T-helper 1 cell treated with Interleukin-12 subunit alpha and Interleukin-12 subunit beta and Interleukin-4 antibody, amounts not matched to agents 30 μg/mL and 1 μg/mL, for 36 hours (primary cell): ENCODE results near the gene EXOC4.

ENCODE experiments used
- H3K27ac Mint-ChIP-seq: one replicate; pipeline ENCODE4 v1.8.0; 2021; ENCODE audit warnings: mild to moderate bottlenecking, mixed read lengths
- H3K27me3 Mint-ChIP-seq: one replicate; pipeline ENCODE4 v1.8.0; 2021; ENCODE audit warnings: low read depth, mixed read lengths
- H3K36me3 Mint-ChIP-seq: one replicate; pipeline ENCODE4 v1.8.0; 2021; ENCODE audit warnings: low read depth, mixed read lengths
- H3K4me1 Mint-ChIP-seq: one replicate; pipeline ENCODE4 v1.8.0; 2021; ENCODE audit warnings: low read depth, mixed read lengths
- H3K4me3 Mint-ChIP-seq: one replicate; pipeline ENCODE4 v1.8.0; 2021; ENCODE audit warnings: mild to moderate bottlenecking, moderate library complexity, mixed read lengths
- H3K9me3 Mint-ChIP-seq: one replicate; pipeline ENCODE4 v1.8.0; 2021; ENCODE audit warnings: mixed read lengths

The EXOC4 gene

DNA sequence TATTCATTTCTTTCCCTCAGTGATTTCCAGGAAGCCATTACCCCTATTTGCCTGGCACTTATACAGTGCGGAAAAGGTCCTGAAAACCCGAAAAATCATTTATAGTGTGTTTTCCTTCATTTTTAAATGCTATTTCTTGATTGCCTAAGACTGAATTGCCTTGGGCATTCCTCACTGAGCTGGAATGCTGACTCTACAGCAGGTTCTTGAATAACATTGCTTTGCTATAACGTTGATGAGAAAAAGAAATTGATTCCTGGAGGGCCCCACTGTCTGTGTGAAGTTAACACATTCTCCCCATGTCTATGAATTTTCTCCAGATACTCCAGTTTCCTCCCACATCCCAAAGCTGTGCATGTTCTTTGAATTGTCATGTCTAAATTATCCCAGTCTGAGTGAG, 308.5 kb downstream of the EXOC4 start:
- Mint-ChIP-seq H3K27me3 (no peaks in the 10 kb centered on the region), H3K9me3 (no peaks in the 10 kb centered on the region), H3K36me3 (no peaks in the 10 kb centered on the region), H3K4me3 (no peak overlapping the region), H3K4me1 (no peaks in the 10 kb centered on the region), H3K27ac (no peak overlapping the region)

DNA sequence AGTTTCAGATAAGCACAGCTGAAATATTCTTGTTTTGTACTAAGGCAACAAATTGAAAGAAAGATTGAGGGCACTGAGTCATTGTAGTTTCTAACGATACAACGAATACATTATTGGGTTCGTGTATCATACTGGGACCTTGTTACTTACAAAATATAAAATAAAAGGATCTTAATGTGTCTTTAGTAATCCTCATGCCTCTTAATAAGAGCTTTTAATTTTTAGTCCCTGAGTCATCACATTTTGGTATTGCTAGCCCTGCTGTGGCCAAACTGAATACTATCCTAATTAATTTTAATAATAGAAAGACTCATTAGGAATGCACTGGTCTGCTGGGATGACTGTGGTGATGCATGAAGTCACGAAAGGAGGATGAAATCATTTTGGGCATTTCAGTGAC, 309.7 kb downstream of the EXOC4 start:
- H3K27me3 Mint-ChIP-seq, result no peaks in the 10 kb centered on the region
- no peaks in the 10 kb centered on the region for H3K4me1 Mint-ChIP-seq
- no peaks in the 10 kb centered on the region for H3K9me3 Mint-ChIP-seq
- H3K27ac Mint-ChIP-seq, result no peak overlapping the region
- no peak overlapping the region for H3K4me3 Mint-ChIP-seq
- H3K36me3 Mint-ChIP-seq, result no peaks in the 10 kb centered on the region

DNA sequence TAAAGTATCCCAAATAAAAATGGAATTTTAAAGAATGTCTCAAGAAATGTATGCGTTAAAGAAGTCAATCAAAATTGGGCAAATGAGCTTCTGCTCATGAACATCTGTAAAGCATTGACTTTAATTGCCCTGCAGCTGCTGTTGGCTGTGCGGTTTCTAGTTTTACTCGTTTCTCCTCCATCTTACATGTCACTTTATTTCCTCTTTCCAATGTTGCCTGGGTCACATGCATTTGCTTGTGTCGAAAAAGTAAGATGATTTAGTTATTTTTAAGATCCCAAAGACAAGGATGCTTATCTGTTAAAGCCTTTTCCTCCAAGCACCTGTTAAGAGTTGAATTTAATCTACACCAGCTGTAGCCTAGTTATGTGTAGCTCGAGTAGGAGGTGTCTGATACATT, 310.4 kb downstream of the EXOC4 start:
- Mint-ChIP-seq H3K4me3 (no peak overlapping the region), H3K27me3 (no peaks in the 10 kb centered on the region), H3K9me3 (no peaks in the 10 kb centered on the region), H3K27ac (no peak overlapping the region), H3K36me3 (no peaks in the 10 kb centered on the region), H3K4me1 (no peaks in the 10 kb centered on the region)

DNA sequence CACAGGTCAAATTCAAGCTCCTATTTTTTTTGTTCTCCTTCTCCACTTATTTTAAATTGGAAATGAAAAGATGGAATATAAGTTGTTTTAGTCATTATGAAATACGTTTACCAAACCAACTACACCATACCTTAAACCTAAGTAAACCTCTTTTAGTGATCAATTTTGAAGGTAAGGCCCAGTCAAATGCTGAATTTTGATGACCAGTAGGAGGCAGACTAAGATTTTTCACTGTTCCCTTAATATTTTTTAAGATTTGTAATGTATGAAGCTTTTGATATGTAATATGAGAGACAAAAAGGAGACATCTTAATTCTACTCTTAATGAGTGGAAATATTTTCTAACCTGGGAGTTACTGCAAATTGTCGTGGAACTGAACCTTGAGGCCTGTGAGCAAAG, 311.6 kb downstream of the EXOC4 start:
- H3K27ac Mint-ChIP-seq, result no peak overlapping the region
- no peaks in the 10 kb centered on the region for H3K27me3 Mint-ChIP-seq
- no peaks in the 10 kb centered on the region for H3K4me1 Mint-ChIP-seq
- H3K4me3 Mint-ChIP-seq, result no peak overlapping the region
- no peaks in the 10 kb centered on the region for H3K36me3 Mint-ChIP-seq
- H3K9me3 Mint-ChIP-seq, result no peaks in the 10 kb centered on the region

DNA sequence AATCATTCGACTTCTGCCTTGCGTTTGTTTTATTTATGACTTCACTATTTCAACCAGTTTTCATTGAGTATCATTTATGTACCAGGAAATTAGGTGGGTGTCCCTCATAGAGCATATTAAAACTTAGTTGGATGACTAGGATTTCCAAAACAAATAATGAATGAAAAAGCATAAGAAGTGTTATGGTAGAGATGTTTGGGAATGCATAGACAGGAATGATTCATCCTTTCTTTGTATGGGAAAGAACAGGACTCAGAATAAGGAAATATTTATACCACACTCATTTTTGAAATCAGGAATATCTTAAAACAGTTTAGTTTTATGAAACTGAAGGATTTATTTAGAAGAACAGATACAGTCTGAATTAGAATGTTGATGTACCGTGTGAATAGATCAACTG, 315.7 kb downstream of the EXOC4 start:
- H3K4me3 Mint-ChIP-seq, result no peak overlapping the region
- H3K27ac Mint-ChIP-seq, result no peak overlapping the region
- no peaks in the 10 kb centered on the region for H3K4me1 Mint-ChIP-seq
- H3K36me3 Mint-ChIP-seq, result no peaks in the 10 kb centered on the region
- H3K27me3 Mint-ChIP-seq, result no peaks in the 10 kb centered on the region
- no peaks in the 10 kb centered on the region for H3K9me3 Mint-ChIP-seq

DNA sequence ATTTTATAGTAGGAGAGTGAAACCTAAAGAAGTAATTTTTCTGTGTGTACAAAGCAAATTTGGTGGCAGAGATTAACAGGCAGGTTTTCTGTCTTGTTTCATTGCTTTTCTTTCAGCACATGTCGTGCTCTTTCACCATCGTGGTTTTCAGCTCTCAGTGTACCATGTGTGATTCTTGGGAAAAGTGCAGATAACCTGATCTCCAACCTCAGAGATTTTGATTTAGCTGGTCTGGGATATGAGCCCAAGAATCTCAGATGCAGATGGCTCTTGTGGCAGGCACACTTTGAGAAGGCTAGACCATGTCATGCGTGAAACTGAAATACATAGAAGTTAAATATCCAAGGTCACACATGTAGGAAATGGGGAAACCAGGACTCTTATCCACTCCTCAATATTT, 317.4 kb downstream of the EXOC4 start:
- H3K4me1 Mint-ChIP-seq, result no peaks in the 10 kb centered on the region
- H3K27me3 Mint-ChIP-seq, result no peaks in the 10 kb centered on the region
- no peak overlapping the region for H3K4me3 Mint-ChIP-seq
- H3K27ac Mint-ChIP-seq, result no peak overlapping the region
- no peaks in the 10 kb centered on the region for H3K36me3 Mint-ChIP-seq
- H3K9me3 Mint-ChIP-seq, result no peaks in the 10 kb centered on the region

DNA sequence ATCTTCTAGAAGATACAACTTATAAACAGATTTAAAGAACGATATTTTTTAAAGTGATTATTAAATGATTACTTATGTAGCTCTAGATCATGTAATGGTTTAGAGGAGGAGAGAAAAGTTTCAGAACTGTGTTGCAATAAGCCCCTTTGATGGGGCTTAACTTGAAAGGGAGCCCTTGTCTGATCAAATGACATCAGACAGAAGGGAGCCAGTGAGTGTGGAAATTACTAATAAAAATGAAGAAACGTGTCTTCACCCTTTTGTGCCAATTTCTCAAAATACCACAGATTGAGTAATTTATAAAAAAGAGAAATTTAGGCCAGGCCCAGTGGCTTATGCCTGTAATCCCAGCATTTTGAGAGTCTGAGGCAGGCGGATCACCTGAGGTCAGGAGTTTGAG, 318.2 kb downstream of the EXOC4 start:
- no peaks in the 10 kb centered on the region for H3K27me3 Mint-ChIP-seq
- no peaks in the 10 kb centered on the region for H3K9me3 Mint-ChIP-seq
- H3K4me1 Mint-ChIP-seq, result no peaks in the 10 kb centered on the region
- no peaks in the 10 kb centered on the region for H3K36me3 Mint-ChIP-seq
- no peak overlapping the region for H3K4me3 Mint-ChIP-seq
- H3K27ac Mint-ChIP-seq, result no peak overlapping the region

DNA sequence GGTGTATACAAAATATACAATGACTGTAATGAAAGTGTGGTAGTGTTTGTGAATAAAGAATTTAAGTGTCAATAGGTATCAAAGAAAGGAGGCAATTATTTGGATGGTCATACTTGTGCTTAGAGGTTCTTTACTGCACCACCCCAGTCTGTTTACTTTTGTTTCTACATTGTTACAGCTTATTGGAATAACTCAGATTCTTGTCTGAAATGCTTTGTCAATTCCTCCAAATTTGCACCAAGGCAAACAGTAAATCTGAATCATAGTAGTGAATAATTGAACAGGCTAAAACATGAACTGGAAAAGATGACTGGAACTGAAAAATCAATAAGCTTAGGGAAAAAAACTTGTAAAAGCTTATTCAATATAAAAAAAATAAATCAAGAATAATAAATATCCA, 319.2 kb downstream of the EXOC4 start:
- H3K36me3 Mint-ChIP-seq, result no peaks in the 10 kb centered on the region

DNA sequence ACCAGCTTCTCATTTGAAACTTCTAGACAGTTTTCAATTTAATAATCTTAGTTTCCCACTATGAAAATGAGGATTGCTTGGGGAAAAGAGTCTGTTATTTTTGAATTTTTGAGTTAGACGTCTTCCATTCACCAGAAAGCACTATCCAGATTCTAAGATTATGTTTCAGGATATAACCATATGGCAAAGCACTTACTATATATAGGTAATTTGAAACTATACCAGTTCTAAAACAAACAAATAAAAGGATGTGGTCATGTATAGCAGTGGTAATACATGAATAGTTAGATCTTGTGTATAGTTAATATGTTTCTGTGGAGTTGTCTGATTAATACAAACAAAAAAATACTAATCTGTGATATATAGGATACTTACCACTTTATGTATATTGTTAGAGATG, 320.0 kb downstream of the EXOC4 start:
- Mint-ChIP-seq H3K27me3 (no peaks in the 10 kb centered on the region), H3K36me3 (no peaks in the 10 kb centered on the region), H3K4me1 (no peaks in the 10 kb centered on the region), H3K9me3 (no peaks in the 10 kb centered on the region), H3K4me3 (no peak overlapping the region), H3K27ac (no peak overlapping the region)

More for the DNA sequence above, 319.2 kb downstream of the EXOC4 start:
- Mint-ChIP-seq H3K4me3 (no peak overlapping the region), H3K27me3 (no peaks in the 10 kb centered on the region), H3K27ac (no peak overlapping the region), H3K4me1 (no peaks in the 10 kb centered on the region), H3K9me3 (no peaks in the 10 kb centered on the region)

DNA sequence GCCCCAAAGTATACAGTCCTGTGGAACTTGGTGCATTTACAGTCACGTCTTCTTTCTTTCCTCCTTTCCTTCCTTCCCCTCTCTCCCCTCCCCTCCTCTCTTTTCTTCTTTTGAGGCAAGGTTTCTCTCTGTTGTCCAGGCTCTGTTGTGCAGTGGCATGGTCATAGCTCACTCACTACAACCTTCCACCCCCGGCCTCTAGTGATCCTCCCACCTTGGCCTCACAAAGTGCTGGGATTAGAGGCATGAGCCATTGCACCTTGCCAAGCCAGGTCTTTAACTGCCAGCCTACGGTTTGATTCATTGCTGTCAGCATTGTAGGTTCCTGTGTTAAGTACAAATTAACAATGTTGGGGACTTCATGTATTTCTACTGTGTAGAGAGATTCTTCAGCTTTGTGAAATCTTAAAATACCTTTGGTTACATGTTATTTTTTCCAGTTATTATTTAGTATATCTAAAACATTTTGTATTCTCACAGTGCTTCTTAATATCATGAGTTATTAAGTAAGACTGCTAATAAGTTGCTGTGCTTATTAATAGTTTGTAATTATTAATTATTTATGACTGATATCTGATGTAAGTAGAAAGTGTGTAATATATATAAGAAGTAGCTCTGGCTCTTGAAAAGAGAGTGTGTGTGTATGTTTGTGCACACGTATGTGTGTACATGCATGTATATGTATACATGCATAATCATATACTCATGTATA, 320.8 kb downstream of the EXOC4 start:
- no peaks in the 10 kb centered on the region for H3K9me3 Mint-ChIP-seq
- no peaks in the 10 kb centered on the region for H3K27me3 Mint-ChIP-seq
- no peak overlapping the region for H3K4me3 Mint-ChIP-seq
- H3K4me1 Mint-ChIP-seq, result no peaks in the 10 kb centered on the region
- H3K36me3 Mint-ChIP-seq, result no peaks in the 10 kb centered on the region
- H3K27ac Mint-ChIP-seq, result no peak overlapping the region

DNA sequence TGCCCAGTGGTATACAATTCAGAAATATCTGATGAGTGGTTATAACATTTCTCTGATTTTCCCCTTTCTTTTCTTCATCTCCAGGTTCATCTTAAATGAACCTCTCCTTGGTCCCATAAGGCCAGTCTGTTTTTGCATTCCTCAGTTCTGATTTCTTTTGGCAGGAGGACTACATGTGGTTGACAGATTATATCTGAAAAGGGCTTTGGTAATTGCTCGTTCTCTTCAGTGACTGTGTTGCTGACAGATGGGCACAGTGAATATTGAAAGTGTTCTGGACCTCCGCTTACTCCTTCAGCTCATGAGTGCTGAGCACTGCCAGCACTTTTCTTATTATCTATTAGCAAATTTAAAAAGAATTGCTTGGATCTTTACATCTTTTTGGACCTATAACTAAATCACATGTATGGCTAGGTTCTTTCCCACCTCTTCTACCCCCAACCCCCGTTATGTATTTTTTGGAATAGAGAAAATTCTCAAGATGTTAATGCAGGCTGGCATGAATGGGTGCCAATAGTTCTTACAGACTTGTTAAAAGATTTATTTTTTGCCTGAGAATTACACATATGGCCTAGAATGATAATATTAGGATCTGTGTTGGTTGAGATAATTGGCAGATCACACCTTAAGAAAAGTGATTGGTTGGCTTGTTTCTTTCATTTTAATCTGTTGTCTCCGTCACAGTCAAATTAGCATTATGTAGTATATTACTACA, 323.0 kb downstream of the EXOC4 start:
- peaks cover 2% of the 10 kb centered on the region for H3K36me3 Mint-ChIP-seq
- H3K9me3 Mint-ChIP-seq, result no peaks in the 10 kb centered on the region
- no peaks in the 10 kb centered on the region for H3K27me3 Mint-ChIP-seq
- H3K27ac Mint-ChIP-seq, result no peak overlapping the region
- H3K4me1 Mint-ChIP-seq, result no peaks in the 10 kb centered on the region
- H3K4me3 Mint-ChIP-seq, result no peak overlapping the region

DNA sequence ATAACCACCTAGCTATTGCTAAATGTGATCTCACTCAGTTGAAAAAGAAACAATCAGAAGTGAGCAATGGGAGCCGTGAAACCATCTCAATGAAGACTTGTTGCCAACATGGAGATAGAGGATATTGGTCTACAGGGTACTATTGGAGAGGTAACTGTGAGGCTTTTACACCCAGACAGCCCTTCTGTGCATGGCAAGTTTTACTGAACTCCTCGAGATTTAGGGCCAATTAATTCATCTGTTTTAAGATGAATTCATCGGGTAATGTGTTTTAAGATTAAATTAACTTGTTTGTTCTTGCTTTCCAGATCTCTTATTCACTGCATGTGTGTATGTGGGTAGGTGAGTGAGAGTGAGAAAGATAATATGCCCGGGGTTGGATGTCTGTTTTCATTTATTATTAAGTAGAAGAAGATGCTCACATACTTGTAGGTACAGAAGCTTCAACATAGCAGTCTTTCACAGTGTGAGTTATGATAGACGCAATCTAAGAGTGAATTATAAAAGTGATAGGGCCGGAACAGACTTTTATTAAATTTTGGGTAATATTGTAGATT, 323.8 kb downstream of the EXOC4 start:
- Mint-ChIP-seq H3K27me3 (no peaks in the 10 kb centered on the region), H3K36me3 (peaks cover 2% of the 10 kb centered on the region), H3K4me3 (no peak overlapping the region), H3K27ac (no peak overlapping the region), H3K9me3 (no peaks in the 10 kb centered on the region), H3K4me1 (no peaks in the 10 kb centered on the region)

DNA sequence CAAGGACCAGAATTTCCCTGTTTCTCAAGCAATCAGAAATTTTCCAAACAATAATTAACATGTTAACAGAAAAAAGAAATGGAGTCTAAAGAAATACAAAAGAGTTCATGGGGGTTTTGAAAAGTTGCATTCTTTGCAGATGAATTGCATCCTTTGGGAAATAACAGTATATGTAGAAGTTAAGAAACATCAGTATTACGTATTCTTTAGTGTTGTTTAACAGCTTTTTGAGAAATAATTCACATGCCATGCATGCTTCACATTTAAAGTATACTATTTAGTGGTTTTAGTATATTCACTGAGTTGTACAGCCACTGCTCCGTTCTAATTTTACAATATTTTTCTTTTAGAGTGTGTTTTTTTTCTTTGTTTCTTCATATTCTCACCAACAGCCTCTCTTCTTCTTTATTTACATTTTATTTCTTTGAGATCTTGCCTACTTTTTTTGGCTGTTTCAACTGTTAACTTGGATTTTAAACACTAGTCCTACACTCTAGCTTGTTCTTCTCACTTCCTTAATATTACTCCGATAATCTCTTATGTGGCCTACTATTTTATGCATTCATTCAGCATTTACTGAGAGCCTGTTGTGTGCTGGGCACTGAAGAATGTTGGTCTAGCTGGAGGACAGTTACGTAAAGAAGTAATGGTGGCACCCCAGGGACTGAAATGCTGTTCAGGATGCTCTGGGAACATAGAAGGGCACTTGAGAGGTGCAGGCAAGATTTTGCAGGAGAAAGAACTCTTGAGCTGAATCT, 330.1 kb downstream of the EXOC4 start:
- no peak overlapping the region for H3K27ac Mint-ChIP-seq
- peaks cover 2% of the 10 kb centered on the region for H3K4me1 Mint-ChIP-seq
- H3K9me3 Mint-ChIP-seq, result peaks cover 7% of the 10 kb centered on the region
- peaks cover 2% of the 10 kb centered on the region for H3K36me3 Mint-ChIP-seq
- H3K27me3 Mint-ChIP-seq, result no peaks in the 10 kb centered on the region
- H3K4me3 Mint-ChIP-seq, result no peak overlapping the region

DNA sequence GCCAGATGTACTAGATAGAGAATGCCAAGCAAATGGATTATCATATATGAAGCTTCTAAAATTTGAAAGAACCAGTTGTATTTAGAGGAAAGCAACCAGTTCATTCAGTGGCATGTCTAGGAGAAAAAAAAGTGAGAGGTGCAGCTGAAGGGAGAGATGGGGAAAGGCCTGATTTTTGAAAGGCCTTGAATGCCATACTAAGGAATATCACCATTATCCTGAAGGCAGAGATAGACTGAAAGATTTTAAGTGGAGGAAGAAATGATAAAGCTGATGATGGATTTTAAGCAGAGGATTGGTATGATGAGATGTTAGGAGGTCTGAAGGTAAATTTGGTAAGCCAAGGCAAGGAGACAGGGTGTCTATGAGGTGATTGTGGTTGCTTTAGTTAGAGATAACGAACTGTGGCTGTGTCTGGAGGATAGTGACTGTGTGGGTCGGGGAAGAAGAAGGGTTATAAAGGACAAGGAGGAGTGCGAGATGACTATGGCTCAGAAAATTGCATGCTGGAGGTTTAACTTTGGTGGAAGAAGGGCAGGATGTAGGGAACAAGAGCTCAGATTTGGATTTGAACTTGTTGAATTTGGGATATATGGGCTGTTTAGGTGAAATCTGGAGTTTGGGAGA, 330.8 kb downstream of the EXOC4 start:
- no peaks in the 10 kb centered on the region for H3K27me3 Mint-ChIP-seq
- H3K4me3 Mint-ChIP-seq, result no peak overlapping the region
- H3K4me1 Mint-ChIP-seq, result peaks cover 2% of the 10 kb centered on the region
- H3K9me3 Mint-ChIP-seq, result peaks cover 7% of the 10 kb centered on the region
- no peak overlapping the region for H3K27ac Mint-ChIP-seq
- H3K36me3 Mint-ChIP-seq, result peaks cover 2% of the 10 kb centered on the region
